Activated CD8-positive, alpha-beta memory T cell treated with anti-CD3 and anti-CD28 coated beads for 24 hours (primary cell): ENCODE results near the gene PITPNB.

Experiments
- DNase-seq: peaks from one replicate; pipeline ENCODE4 v3.0.0-alpha.2; 2020

PITPNB gene

DNA sequence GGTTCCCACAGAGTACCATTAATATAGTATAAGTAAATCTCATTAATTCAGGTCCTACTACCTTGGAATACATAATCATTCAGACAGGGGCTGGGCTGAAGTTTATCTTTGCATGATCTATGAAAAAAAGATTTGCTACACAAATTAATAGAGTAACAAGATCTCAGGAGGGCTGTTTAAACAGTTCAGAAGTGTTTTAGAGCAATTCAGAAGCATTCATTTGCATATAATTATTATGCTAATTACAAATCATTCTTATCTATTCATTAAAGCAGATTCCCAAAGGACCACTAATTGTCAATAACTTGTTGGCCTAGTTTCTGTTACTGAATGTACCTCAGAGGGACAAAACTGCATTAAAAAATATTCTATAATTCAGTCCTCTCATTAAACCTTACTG is 40.5 kb downstream of the PITPNB start:
- no peak for DNase-seq

DNA sequence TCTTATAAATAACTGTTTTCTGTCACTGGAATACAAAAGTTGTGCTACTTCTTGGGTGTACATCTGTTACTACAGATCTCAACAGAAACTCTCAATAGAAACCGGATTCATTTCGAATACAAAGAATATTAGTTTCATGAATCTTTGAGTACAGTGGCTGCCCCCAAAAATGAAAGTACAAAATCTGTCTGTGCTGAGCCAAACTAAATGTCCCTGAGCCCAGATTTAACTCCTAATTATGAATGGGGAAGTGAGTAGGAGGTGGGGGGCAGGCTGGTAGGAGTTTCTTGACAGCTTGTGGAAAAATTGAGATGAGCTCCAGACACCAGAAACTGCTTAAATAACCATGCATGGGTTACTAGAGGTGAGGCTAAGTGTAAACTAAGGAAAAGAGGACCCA is 41.6 kb downstream of the PITPNB start:
- DNase-seq: no peak

DNA sequence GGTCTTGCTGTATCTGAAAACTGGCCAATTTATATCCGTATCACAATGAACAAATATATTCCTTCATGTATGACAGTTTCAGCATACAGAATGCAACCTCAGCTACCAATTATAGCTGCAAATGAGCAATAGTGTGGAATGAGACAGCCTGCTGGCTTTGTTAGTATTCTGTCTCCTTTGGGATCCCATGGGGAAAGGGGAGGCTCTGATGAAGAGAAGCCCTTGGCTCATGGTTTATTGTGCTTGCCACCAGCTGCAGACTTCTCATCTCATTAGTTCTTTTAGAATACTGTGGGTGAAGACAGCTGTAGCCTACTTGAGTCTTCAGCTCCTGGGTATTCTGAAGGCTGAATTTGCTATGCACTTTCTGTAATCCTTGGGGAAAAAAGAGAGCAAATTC is 42.4 kb downstream of the PITPNB start:
- no peak for DNase-seq

DNA sequence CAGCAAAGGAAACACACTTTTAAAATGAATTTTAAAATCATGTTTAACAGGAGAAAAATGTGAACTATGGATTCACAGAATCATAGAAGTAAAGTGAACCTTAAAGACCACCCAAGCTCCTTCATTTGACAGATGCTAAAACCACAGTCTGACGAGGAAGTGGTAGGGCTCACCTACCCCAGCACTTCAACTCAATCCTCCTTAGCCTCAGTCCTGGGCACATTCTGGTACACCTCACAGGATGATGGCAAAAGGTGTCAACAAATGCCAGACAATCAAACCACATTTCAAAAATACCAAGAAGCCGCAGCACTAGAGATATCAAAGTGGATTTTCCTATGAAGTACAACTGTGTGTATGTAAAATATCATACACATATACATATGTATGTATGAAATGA is 43.1 kb downstream of the PITPNB start:
- no peak for DNase-seq

- no peak for DNase-seq
These were observed 44.3 kb downstream of the PITPNB start for GRCh38 chr22:27874764-27875163.

GRCh38 chr22:27874185-27874584 is 44.9 kb downstream of the PITPNB start:
- no peak for DNase-seq

- DNase-seq: no peak
These were observed 45.6 kb downstream of the PITPNB start for GRCh38 chr22:27873472-27873871.

- no peak for DNase-seq
These were observed 46.6 kb downstream of the PITPNB start for GRCh38 chr22:27872488-27872887.

DNA sequence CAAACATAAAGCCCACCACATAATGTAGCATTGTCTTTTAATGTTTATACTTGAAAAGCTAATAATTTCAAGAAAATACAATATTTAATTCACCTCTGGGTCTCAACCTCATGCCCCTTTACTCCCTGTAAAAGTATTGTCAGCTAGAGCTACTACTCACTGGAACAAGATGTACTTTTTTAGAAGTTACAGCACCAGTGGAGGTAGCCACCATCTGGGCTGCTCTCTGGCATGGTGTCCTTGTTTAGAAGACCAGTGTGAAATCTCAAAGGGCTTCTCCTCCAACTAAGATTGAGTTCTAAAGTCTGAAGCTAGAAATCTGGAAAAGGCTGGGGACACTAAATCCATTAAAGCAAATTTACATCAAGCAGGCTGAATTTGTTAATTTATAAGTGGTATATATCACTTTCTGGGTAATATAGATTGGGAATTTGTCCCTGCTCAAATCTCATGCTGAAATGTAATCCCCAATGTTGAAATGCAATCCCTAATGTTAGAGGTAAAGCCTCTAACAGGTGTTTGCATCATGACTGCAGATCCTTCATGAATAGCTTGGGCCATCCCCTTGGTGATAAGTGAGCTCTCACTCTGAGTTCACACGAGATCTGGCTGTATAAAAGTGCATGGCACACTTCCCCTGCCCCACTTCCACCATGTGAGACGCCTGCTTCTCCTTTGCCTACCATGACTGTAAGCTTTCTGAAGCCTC is 47.6 kb downstream of the PITPNB start:
- no peak for DNase-seq

GRCh38 chr22:27870234-27871191 is 48.5 kb downstream of the PITPNB start:
- DNase-seq: no peak

DNA sequence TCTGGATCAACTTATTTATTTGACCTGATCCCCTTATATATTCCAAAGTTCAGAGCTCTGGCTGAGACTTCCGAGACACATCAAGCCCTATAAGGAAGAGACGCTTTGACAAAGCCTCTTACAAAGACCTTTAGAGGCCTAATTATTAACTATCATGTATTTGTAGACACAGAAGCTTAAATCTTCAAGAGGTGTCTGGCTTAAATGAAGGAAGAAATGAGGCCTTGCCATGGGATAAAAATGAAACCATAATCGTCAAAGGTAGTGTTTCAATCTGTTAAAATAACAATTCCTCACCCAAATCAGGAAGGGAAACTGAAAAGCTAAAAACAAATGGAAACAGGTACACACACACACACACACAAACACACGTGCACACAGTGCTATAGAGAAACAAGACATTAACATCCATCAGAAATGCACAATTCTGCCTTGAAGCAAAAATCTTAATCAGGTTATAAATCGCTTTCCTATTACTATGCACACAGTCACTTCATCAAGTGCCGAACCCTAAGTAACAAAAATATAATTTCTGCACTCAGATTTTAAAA is 50.2 kb downstream of the PITPNB start:
- DNase-seq: no peak

DNA sequence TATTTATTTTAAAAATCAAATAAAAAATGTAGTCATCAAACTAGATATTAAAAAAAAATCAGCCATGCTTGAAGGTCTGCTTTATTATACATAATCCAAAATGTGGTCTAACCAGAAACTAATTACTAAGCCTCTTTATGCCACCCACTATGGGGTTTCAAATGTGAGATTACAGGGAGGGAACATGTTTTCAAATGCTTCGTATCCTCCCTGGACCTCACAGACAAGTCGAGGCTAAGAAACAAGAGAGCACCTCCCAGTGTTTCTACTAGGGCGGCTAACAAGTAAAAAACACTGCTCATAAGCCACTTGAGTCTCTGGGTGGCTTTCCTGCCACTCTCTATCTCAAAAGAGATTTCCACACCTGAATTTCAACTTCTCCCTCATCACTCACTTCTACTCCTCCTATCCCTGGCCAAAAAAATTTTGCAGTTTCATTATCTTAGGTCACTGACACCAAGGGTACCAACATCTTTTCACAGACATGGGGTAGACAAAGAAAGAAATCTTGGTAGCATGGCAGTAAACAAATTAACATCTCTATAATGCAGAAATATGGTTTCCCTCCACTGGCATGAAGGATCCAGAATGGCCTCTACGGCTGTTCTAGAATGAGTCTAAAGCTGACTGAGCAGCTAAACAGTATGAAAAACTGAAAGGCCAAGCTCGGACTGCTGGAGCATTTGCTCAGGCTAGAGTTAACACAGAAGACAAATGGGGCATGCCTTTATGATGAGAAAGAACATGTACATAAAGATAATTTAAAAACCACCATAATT is 50.9 kb downstream of the PITPNB start:
- no peak for DNase-seq

DNA sequence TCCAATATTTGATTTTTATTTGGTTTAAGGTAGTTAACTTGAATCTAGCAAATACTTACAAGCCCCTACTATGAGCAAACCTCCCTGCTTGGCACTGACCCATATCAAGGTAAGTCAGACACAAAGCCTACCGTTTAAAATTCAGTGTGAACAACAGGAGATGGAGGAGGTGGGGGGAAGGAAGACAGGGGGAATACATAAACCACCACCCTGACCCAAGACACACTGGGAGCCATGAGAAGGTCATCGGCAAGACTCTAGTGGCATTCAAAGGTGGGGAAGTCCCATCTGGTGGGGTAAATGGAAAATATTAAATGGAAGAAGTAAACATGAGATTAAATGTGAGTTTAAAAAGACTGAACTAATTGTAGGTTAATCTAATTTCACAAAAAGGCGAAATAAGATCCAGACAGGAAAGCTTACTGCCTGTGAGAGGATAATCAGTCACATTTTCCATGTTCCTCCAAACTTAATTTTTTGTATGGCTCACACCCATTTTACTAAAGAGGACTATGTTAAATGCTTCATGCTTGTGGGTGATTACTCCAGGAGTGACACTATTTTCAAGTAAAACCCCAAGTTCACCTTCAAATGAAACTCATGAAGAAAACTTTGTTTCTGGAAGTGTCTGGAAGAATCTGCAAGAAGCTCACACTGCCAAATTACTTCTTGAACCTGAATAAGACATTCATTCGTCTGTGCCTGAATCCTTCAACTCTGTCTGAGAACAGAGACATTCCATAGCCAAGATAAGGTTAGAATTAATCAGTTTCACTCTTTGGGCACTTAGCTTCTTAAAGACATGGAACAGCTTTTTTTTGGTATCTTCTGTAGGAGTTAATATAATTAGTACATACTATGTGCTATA is 51.7 kb downstream of the PITPNB start:
- no peak for DNase-seq

DNA sequence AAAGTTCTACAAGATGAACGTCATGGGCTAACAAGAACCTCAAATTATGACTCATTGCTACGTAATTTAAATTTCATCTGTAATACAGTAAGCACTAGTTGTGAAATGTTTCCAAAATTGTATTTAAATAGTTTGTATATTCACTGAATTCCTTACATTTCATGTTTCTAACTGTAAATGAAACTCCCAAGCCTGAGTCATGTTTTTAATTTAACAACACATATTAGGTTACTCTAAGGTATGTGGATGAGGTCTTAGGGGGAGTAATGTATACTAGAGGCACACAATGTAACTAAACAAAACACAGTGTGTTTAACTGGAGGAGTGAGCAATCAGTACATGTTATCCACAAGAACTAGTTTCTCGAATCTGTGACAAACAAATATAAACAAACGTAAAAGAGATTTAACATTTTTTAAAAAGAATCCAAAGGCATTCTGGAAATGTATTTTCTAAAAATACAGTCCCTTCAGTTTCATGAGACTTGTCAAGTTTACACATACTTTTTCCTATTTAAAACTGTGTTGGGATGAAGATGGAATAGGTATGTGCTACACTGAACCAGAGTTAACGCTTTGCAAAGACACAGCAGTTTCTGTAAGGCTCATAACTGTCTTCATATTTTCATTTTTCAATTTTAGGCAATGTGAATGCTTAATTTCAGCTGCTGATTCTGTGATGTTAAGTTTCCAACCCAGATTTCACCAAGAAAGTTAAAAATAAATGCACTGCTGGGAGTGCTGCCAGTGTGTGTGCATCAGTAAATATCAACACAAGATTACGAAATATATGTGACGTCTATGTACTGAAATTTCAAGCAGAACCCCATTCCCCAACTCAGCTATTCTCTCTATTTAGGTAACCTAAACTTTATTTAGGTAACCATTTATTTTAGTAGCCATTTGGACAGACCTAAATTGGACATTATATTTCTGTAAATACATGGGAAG is 52.6 kb downstream of the PITPNB start:
- no peak for DNase-seq

DNA sequence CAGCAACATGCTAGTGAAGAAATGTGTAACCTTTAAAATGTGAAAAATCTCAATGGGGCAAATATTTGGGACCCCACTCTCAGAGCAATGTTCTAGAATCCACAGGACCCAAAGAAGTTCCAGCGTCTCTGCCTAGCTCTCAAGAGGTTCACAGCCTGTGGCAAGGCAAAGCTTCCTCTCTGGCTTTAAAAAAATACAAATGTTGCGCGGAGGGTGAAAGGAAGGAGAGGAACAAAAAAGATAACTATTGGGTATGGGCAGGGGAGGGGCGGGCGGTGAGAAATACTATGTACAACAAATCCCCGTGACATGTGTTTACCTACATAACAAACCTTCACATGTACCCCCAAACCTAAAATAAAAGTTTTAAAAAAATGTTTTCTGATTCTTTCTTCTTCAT is 53.6 kb downstream of the PITPNB start:
- no peak for DNase-seq

DNA sequence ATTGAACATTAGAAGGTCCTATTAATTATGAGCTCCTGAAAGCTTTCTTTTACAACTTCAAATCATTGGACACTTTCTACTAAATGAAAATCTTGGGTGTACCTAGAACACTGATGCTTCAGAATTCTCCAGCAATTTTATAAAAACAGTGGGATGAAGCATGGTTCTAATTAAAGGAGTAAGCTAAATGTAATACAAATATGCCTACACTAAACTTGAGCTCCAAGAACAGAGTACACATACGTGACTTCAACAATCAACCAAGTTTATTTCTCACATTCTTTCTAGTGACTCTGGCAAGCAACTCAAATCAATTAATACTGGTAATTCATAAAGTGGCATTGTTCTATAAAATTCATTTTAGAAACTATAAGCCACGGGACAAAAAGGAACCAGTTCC is 55.5 kb downstream of the PITPNB start:
- DNase-seq: no peak

GRCh38 chr22:27863001-27863400 is 56.1 kb downstream of the PITPNB start:
- DNase-seq: no peak

GRCh38 chr22:27859336-27859735 is 59.7 kb downstream of the PITPNB start:
- DNase-seq: no peak

DNA sequence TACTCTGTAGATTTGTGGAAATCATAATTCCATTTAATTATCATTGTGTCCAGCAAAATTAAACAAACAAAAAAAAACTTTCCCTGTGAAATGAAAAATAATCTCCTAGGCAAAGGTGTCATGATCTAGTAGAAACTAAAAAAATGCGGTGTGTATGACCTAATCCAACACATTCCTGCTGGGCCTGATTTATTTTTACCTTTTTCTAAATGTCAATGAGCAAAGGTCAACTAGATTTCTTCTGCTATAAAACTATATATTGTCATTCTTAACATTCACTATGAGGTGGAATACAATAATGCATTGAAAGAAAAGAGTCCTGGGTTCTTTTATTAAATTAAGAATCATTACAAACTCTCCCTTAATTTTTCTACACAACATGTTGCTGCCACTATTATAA is 60.4 kb downstream of the PITPNB start:
- DNase-seq: no peak

DNA sequence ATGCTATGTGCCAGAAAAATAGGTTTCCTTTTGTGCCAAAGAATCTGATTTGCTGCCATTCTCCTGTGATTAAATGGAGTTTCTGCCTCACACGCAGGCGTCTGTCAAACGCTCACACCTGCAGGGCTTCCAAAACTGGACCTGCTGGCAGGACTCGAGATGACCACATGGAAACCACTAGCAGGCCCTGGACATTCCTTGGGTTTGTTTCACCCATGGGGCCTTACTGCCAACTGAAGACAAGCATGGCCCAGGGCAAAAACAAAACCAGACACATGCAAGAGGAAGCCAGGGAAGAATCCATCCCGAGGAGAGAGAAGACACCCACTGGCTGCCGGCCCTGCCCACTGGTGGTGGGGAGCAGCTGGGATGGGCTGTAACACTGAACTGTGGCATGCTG is 61.6 kb downstream of the PITPNB start:
- DNase-seq: no peak

DNA sequence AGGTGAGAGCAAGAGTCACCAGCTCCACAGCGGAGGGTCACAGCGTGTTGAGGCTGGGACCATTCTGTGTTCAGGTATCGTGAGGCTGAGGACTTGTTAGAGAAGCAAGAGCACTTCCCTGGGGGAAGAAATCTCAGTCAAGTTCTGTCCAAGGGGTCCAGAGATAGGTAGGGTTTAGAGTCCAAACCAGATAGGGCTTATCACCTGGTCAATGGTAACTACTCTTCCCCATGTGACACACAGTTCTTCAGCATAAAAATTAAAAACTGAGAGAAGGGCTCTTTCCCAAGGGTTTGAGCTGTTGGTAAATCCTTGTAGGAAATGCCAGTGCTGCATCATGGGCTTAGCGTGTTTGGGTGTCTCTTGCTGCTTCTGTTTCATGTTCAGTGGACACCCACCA is 62.7 kb downstream of the PITPNB start:
- DNase-seq: no peak
